GM19238 (cell line): ENCODE data around the gene SIMC1.
"Not testable (repeated sequence)": the region's sequence is repeated elsewhere in the genome, so short reads cannot be mapped to it uniquely, and the experiment has no call there.

ENCODE experiments used
- DNase-seq: peaks from one replicate; pipeline ENCODE4 v3.0.0; 2011; ENCODE audit warnings: low spot score; ENCODE audit not compliant: insufficient read length

SIMC1 gene

GRCh38 chr5:176290057-176290840 lies 52.0 kb downstream of the SIMC1 start:
- not testable (repeated sequence) for DNase-seq

- not testable (repeated sequence) for DNase-seq
Observed at GRCh38 chr5:176305356-176305755, 67.1 kb downstream of the SIMC1 start.

GRCh38 chr5:176317534-176318374 lies 79.5 kb downstream of the SIMC1 start:
- DNase-seq, result no peak

- no peak for DNase-seq
Observed at GRCh38 chr5:176319827-176320554, 81.8 kb downstream of the SIMC1 start.

- no peak for DNase-seq
Observed at GRCh38 chr5:176320577-176320976, 82.4 kb downstream of the SIMC1 start.

- DNase-seq, result no peak
Observed at GRCh38 chr5:176334031-176334770, 96.0 kb downstream of the SIMC1 start.

GRCh38 chr5:176337913-176338312 lies 99.7 kb downstream of the SIMC1 start:
- DNase-seq, result no peak

- DNase-seq, result no peak
Observed at GRCh38 chr5:176339304-176339703, 101.1 kb downstream of the SIMC1 start.

- DNase-seq, result no peak
Observed at GRCh38 chr5:176341325-176342157, 103.3 kb downstream of the SIMC1 start.

GRCh38 chr5:176342158-176342483 lies 103.9 kb downstream of the SIMC1 start:
- DNase-seq, result no peak

GRCh38 chr5:176342766-176343458 lies 104.7 kb downstream of the SIMC1 start:
- DNase-seq, result no peak

- no peak for DNase-seq
Observed at GRCh38 chr5:176350416-176350815, 112.2 kb downstream of the SIMC1 start.

GRCh38 chr5:176352116-176352878 lies 114.1 kb downstream of the SIMC1 start:
- DNase-seq, result no peak

- no peak for DNase-seq
Observed at GRCh38 chr5:176353533-176353932, 115.3 kb downstream of the SIMC1 start.

- DNase-seq, result no peak
Observed at GRCh38 chr5:176355400-176356178, 117.4 kb downstream of the SIMC1 start.

- no peak for DNase-seq
Observed at GRCh38 chr5:176356179-176356566, 117.9 kb downstream of the SIMC1 start.

GRCh38 chr5:176359658-176360057 lies 121.4 kb downstream of the SIMC1 start:
- DNase-seq, result no peak

- DNase-seq, result no peak
Observed at GRCh38 chr5:176360894-176361436, 122.7 kb downstream of the SIMC1 start.
